ENCODE measurements around the gene DAPK2. TPM values are rescaled to one million over a fixed set of nuclear protein-coding genes. Genes with fewer than 3 reads are reported as not detected.

The DAPK2 gene
- total and polyA plus RNA-seq, 2 donors (not counting 1 experiment from before 2014, with no cell fraction given): 14.4 to 21.4 TPM

DNA sequence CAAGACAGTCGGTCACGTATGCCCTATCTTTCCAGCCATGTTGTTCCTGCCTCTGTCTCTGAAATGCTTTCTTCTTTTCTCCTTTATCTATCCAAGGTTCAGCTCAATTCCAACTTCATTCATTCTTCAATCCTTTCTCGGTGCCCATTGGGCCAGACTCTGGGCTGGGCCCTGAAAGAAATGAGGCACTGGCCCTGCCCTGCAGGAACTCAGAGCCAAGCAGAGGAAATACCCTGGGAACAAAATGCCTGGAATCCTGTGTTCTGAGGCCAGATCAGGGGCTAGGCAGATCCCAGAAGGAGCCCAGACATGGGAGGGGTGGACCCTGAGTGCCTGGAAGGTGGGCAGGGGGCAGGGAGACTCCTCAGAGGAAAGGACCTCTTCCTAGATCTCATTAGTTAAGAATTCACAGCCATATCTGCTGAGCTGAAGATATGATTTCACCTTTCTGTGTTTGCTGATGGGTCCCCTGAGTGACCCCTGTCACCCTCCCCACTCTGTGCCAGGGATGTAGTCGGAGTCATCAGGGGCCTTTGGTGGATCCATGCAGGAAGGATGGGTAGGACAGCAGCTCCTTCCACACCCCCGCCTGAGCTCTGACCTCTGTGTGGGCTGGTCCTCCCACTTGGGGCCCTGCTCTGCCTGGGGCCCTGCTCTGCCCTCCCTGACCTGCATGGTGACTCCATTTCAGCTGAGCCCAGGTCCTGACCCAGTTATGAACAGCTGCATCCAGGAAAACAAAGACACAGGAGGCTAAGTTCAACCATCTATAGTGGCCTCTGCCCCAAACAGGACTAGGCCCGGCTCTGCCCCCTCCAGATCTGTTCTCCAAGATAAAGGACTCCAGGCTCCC lies 5.3 kb upstream of the DAPK2 start:
- no peaks in the 10 kb centered on the region for H3K9me3 ChIP-seq (ENCODE audit: control insufficient read depth, insufficient read depth, low read depth, low read length)
- TF ChIP-seq EZH2 (IDR thresholded peaks at IDR 0.05; ENCODE audit: low read length, missing control alignments): no peak
- TF ChIP-seq, protein P1, sequence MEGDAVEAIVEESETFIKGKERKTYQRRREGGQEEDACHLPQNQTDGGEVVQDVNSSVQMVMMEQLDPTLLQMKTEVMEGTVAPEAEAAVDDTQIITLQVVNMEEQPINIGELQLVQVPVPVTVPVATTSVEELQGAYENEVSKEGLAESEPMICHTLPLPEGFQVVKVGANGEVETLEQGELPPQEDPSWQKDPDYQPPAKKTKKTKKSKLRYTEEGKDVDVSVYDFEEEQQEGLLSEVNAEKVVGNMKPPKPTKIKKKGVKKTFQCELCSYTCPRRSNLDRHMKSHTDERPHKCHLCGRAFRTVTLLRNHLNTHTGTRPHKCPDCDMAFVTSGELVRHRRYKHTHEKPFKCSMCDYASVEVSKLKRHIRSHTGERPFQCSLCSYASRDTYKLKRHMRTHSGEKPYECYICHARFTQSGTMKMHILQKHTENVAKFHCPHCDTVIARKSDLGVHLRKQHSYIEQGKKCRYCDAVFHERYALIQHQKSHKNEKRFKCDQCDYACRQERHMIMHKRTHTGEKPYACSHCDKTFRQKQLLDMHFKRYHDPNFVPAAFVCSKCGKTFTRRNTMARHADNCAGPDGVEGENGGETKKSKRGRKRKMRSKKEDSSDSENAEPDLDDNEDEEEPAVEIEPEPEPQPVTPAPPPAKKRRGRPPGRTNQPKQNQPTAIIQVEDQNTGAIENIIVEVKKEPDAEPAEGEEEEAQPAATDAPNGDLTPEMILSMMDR (conservative IDR thresholded peaks at IDR 0.05 in 1 of 2, IDR thresholded peaks at IDR 0.05 in 1 of 2; ENCODE audit: low read depth in 1 of 2, low read length in 2 of 2): no peak
- H3K4me2 ChIP-seq (ENCODE audit: extremely low read depth, insufficient read depth, low read length): no peak overlapping the region
- H4K20me1 ChIP-seq (ENCODE audit: control insufficient read depth, extremely low read depth, insufficient read depth, low read length): no peaks in the 10 kb centered on the region
- H3K79me2 ChIP-seq (ENCODE audit: control insufficient read depth, insufficient read depth, low read length): no peaks in the 10 kb centered on the region
- H3K4me3 ChIP-seq (replicated peaks in 1 of 4; ENCODE audit: control extremely low read depth in 1 of 4, insufficient read depth in 1 of 4, low read depth in 3 of 4, low read length in 4 of 4): no peak overlapping the region
- no peaks in the 10 kb centered on the region for H3K36me3 ChIP-seq (ENCODE audit: control insufficient read depth, insufficient read depth, low read length)
- peaks cover 13% of the 10 kb centered on the region for H3K27me3 ChIP-seq (ENCODE audit: control insufficient read depth, insufficient read depth, low read length)
- H3K27ac ChIP-seq (ENCODE audit: insufficient read depth, low read length): no peak overlapping the region
- peak in 1 of 2 donors; percentile 23 for DNase-seq (ENCODE audit: low read depth in 2 of 2)
- peaks cover 3% of the 10 kb centered on the region for H3K4me1 ChIP-seq (ENCODE audit: control insufficient read depth, extremely low read depth, insufficient read depth, low read length)
- H3K9ac ChIP-seq (ENCODE audit: insufficient read depth, low read length): no peak overlapping the region
- no peak overlapping the region for H2AFZ ChIP-seq (ENCODE audit: low read length)

DNA sequence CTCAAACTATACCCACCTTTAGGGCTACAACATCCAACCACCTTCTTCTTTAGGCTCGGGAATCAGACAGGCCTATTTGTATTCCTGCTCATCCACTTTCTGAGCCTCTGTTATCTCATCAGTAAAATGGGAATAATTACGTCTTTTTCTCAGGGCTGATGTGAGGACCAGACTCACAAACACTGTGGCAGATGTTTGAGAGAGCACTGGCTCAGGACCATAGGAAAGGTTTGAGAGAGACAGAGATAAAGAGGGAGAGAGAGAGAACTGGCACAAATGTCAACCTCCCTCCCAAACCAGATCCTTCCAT lies 4.8 kb upstream of the DAPK2 start:
- TF ChIP-seq, protein P1 (conservative IDR thresholded peaks at IDR 0.05 in 1 of 2, IDR thresholded peaks at IDR 0.05 in 1 of 2; ENCODE audit: low read depth in 1 of 2, low read length in 2 of 2): no peak
- no peak for TF ChIP-seq EZH2 (IDR thresholded peaks at IDR 0.05; ENCODE audit: low read length, missing control alignments)
- DNase-seq (ENCODE audit: low read depth in 2 of 2): no peak
- Histone ChIP-seq H4K20me1 (ENCODE audit: control insufficient read depth, extremely low read depth, insufficient read depth, low read length) (no peaks in the 10 kb centered on the region), H3K4me2 (ENCODE audit: extremely low read depth, insufficient read depth, low read length) (no peak overlapping the region), H3K9ac (ENCODE audit: insufficient read depth, low read length) (no peak overlapping the region), H3K4me3 (replicated peaks in 1 of 4; ENCODE audit: control extremely low read depth in 1 of 4, insufficient read depth in 1 of 4, low read depth in 3 of 4, low read length in 4 of 4) (no peak overlapping the region), H3K36me3 (ENCODE audit: control insufficient read depth, insufficient read depth, low read length) (no peaks in the 10 kb centered on the region), H2AFZ (ENCODE audit: low read length) (no peak overlapping the region), H3K79me2 (ENCODE audit: control insufficient read depth, insufficient read depth, low read length) (no peaks in the 10 kb centered on the region), H3K27me3 (ENCODE audit: control insufficient read depth, insufficient read depth, low read length) (peaks cover 13% of the 10 kb centered on the region), H3K27ac (ENCODE audit: insufficient read depth, low read length) (no peak overlapping the region), H3K4me1 (ENCODE audit: control insufficient read depth, extremely low read depth, insufficient read depth, low read length) (peaks cover 4% of the 10 kb centered on the region), H3K9me3 (ENCODE audit: control insufficient read depth, insufficient read depth, low read depth, low read length) (no peaks in the 10 kb centered on the region)

DNA sequence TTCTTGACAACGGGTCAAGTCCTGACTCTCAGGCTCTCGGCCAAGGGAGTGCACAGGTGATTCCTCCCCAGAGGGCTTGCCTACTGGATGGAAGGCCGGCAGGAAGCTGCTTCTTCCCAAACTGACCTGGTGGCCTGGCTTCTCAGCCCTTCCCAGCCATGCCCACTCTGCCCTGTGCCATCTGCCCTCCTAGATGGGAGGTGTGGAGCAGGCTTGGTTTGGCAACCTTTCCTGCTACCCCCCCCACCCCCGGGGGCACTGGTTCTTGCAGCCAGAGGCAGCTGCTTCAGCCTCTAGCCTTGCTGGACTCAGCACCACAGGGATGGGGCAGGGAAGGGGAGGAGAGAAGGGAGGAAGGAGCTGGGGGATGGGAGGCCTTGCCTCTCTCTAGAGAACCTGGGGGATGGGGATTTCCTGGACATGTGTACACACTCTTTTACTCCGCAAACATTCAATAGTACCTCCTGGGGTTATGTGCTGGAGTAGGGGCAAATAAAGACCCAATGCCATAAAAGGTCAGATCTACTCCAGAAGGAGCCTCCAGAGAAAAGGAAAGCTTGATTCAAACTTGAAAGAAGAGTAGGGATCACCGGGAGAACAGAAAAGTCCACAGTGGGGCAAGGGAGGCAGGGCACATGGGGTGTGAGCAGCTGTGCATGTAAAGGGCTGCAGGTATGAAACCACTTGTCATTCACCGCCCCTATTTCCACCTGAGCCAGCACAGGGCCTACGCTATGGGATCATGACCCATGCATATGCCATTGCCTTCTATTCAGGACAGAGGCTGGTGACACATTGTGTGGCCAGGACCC lies 4.2 kb upstream of the DAPK2 start:
- Histone ChIP-seq H3K27me3 (ENCODE audit: control insufficient read depth, insufficient read depth, low read length) (peaks cover 13% of the 10 kb centered on the region), H3K4me1 (ENCODE audit: control insufficient read depth, extremely low read depth, insufficient read depth, low read length) (peaks cover 6% of the 10 kb centered on the region), H4K20me1 (ENCODE audit: control insufficient read depth, extremely low read depth, insufficient read depth, low read length) (no peaks in the 10 kb centered on the region), H2AFZ (ENCODE audit: low read length) (no peak overlapping the region), H3K4me2 (ENCODE audit: extremely low read depth, insufficient read depth, low read length) (no peak overlapping the region), H3K36me3 (ENCODE audit: control insufficient read depth, insufficient read depth, low read length) (no peaks in the 10 kb centered on the region), H3K4me3 (replicated peaks in 1 of 4; ENCODE audit: control extremely low read depth in 1 of 4, insufficient read depth in 1 of 4, low read depth in 3 of 4, low read length in 4 of 4) (no peak overlapping the region), H3K9ac (ENCODE audit: insufficient read depth, low read length) (no peak overlapping the region), H3K9me3 (ENCODE audit: control insufficient read depth, insufficient read depth, low read depth, low read length) (no peaks in the 10 kb centered on the region), H3K27ac (ENCODE audit: insufficient read depth, low read length) (no peak overlapping the region), H3K79me2 (ENCODE audit: control insufficient read depth, insufficient read depth, low read length) (no peaks in the 10 kb centered on the region)
- DNase-seq (ENCODE audit: low read depth in 2 of 2): no peak
- TF ChIP-seq, protein P1 (conservative IDR thresholded peaks at IDR 0.05 in 1 of 2, IDR thresholded peaks at IDR 0.05 in 1 of 2; ENCODE audit: low read depth in 1 of 2, low read length in 2 of 2): no peak
- TF ChIP-seq EZH2 (IDR thresholded peaks at IDR 0.05; ENCODE audit: low read length, missing control alignments): no peak

Measured in fibroblast of lung (primary cell).